Prostate gland (tissue), 2 donors: ENCODE data around the gene IPO11. TPM values are rescaled to one million over a fixed set of nuclear protein-coding genes. Genes with fewer than 3 reads are reported as not detected.

Experiments
- DNase-seq: peaks from one replicate; pipeline ENCODE4 v3.0.0-alpha.2; 2019; ENCODE audit warnings: low spot score
- H3K27ac ChIP-seq, 2 donors: fragments of 200-600 bp; sonication (generic); 2 replicates each; pipeline ENCODE4 v1.5.1; 2017 to 2019
- H3K27me3 ChIP-seq: fragments of 200-600 bp; sonication (generic); replicated peaks from 2 replicates; pipeline ENCODE4 v1.5.1; 2019; ENCODE audit not compliant: insufficient read depth
- H3K36me3 ChIP-seq, 2 donors: fragments of 200-600 bp; sonication (generic); 1 replicate in 1 of 2; 2 replicates in 1 of 2; pipeline versions ENCODE4 v1.5.1 to v1.8.1; 2017 to 2019
- H3K4me1 ChIP-seq: fragments of 200-600 bp; sonication (generic); replicated peaks from 2 replicates; pipeline ENCODE4 v1.5.1; 2019
- H3K4me3 ChIP-seq, 2 donors: fragments of 200-600 bp; sonication (generic); 2 replicates each; pipeline ENCODE4 v1.5.1; 2017 to 2019
- H3K9me3 ChIP-seq: fragments of 200-600 bp; sonication (generic); 2 replicates; pipeline ENCODE4 v1.5.1; 2017
- POLR2A ChIP-seq: fragments of 450-650 bp; IDR thresholded peaks from one replicate; pipeline ENCODE4 v1.6.1; 2016; ENCODE audit warnings: antibody characterized with exemption, mild to moderate bottlenecking
- POLR2AphosphoS5 ChIP-seq: sonication (generic); formaldehyde crosslinking; IDR thresholded peaks from one replicate; pipeline ENCODE4 v1.6.1; 2017; ENCODE audit warnings: antibody characterized with exemption
- WGBS: methylation state at CpG from one replicate; pipeline ENCODE4 v1.1.5; 2018; 5-methylcytosine and 5-hydroxymethylcytosine counted together
- intact Hi-C: fragments of 100-400 bp; cut with DNase I; formaldehyde crosslinking; loops from one replicate; pipeline ENCODE4 v1.14.2; 2022
- total RNA-seq, 2 donors: library from RNA; depleted of rRNA; stranded (reverse); fragments of >200 nt; gene quantifications; one replicate each; pipeline ENCODE4 v1.1.0, GENCODE V29; 2016
- TF ChIP-seq, protein P1 (sequence below), 4 experiments: fragments of 200-600 bp in 2 of 4; fragments of 450-650 bp in 2 of 4; sonication (generic) in 2 of 4; IDR thresholded peaks; 1 replicate in 3 of 4; 2 replicates in 1 of 4; pipeline ENCODE4 v1.5.1; 2016 to 2019; ENCODE audit warnings: antibody characterized with exemption in 4 of 4, mild to moderate bottlenecking in 2 of 4, moderate library complexity in 2 of 4

The IPO11 gene
- total RNA-seq, 2 donors from 2014 or later = 15.5 to 36.2 TPM

GRCh38 chr5:62590387-62590786, 177.8 kb downstream of the IPO11 start:
- Histone ChIP-seq H3K9me3 (no peaks in the 10 kb centered on the region), H3K27me3 (no peaks in the 10 kb centered on the region), H3K27ac (no peak overlapping the region), H3K4me1 (no peaks in the 10 kb centered on the region), H3K4me3 (no peak overlapping the region), H3K36me3 (no peaks in the 10 kb centered on the region)
- DNase-seq = no peak
- intact Hi-C loops = no loop called here
- 94% methylated on average over 2 of the region's 2 CpGs for WGBS
- TF ChIP-seq POLR2A = no peak
- no peak for TF ChIP-seq POLR2AphosphoS5
- TF ChIP-seq, protein P1, sequence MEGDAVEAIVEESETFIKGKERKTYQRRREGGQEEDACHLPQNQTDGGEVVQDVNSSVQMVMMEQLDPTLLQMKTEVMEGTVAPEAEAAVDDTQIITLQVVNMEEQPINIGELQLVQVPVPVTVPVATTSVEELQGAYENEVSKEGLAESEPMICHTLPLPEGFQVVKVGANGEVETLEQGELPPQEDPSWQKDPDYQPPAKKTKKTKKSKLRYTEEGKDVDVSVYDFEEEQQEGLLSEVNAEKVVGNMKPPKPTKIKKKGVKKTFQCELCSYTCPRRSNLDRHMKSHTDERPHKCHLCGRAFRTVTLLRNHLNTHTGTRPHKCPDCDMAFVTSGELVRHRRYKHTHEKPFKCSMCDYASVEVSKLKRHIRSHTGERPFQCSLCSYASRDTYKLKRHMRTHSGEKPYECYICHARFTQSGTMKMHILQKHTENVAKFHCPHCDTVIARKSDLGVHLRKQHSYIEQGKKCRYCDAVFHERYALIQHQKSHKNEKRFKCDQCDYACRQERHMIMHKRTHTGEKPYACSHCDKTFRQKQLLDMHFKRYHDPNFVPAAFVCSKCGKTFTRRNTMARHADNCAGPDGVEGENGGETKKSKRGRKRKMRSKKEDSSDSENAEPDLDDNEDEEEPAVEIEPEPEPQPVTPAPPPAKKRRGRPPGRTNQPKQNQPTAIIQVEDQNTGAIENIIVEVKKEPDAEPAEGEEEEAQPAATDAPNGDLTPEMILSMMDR (IDR thresholded peaks at IDR 0.05) = no peak

GRCh38 chr5:62592558-62592957, 180.0 kb downstream of the IPO11 start:
- intact Hi-C loops = no loop called here
- TF ChIP-seq POLR2A (no peak), POLR2AphosphoS5 (no peak)
- TF ChIP-seq, protein P1 (IDR thresholded peaks at IDR 0.05) = no peak

DNA sequence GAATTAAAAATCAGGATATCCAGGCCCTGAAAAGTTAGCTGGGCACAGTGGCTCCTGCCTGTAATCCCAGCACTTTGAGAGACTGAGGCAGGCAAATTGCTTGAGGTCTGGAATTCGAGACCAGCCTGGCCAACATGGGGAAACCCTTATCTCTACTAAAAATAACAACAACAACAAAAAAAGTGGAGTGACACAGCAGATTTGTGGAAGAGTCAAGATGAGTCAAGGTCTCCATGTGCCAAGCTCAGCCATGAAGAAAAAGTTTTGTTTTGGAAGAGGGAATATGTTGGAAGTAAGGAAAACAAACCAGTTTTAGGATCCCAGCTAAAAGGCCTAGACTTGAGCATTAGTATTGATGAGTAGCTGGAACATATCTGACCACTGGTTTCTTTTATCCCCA, 180.8 kb downstream of the IPO11 start:
- WGBS = 96% methylated on average over 1 of the region's 1 CpG
- intact Hi-C loops = no loop called here
- H3K4me1 ChIP-seq = no peaks in the 10 kb centered on the region
- no peaks in the 10 kb centered on the region for H3K36me3 ChIP-seq
- no peak for DNase-seq
- no peaks in the 10 kb centered on the region for H3K9me3 ChIP-seq
- TF ChIP-seq POLR2AphosphoS5 (no peak), POLR2A (no peak)
- TF ChIP-seq, protein P1 (IDR thresholded peaks at IDR 0.05) = no peak
- no peaks in the 10 kb centered on the region for H3K27me3 ChIP-seq
- no peak overlapping the region for H3K27ac ChIP-seq
- H3K4me3 ChIP-seq = no peak overlapping the region

More at GRCh38 chr5:62592558-62592957, 180.0 kb downstream of the IPO11 start:
- DNase-seq = no peak
- Histone ChIP-seq H3K9me3 (no peaks in the 10 kb centered on the region), H3K27me3 (no peaks in the 10 kb centered on the region), H3K4me3 (no peak overlapping the region), H3K4me1 (no peaks in the 10 kb centered on the region), H3K36me3 (no peaks in the 10 kb centered on the region), H3K27ac (no peak overlapping the region)
- WGBS = 87% methylated on average over 8 of the region's 8 CpGs

DNA sequence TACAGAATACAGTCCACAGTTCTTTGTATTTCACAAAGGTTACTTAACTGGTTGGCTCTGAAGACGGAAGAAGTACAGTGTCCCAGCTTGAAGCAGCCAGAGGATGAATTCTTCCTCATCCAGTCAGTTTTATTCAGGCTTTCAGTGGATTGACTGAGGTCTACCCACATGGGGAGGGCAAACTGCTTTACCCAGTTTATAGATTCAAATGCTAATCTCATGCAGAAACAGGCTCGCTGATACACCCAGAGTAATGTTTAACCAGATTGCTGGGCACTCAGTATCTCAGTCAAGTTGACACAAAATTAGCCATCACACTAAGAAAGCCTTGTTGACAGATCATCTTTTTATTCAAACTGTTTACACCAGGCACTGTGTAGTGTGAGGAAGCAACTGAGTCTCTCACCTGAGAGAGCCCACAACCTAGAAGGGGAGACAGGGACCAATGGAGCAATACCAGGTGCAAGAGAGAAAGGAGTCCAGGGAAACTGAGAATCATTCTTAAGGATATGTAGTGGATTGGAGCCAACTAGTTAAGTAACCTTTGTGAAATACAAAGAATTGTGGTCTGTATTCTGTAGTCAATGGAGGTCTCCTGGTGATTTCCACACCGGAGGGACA, 181.9 kb downstream of the IPO11 start:
- intact Hi-C loops = no loop called here
- DNase-seq = no peak
- Histone ChIP-seq H3K27me3 (no peaks in the 10 kb centered on the region), H3K27ac (no peak overlapping the region), H3K4me1 (no peaks in the 10 kb centered on the region), H3K9me3 (no peaks in the 10 kb centered on the region), H3K36me3 (no peaks in the 10 kb centered on the region), H3K4me3 (no peak overlapping the region)
- 93% methylated on average over 3 of the region's 3 CpGs for WGBS
- TF ChIP-seq, protein P1 (IDR thresholded peaks at IDR 0.05) = no peak
- TF ChIP-seq POLR2AphosphoS5 (no peak), POLR2A (no peak)

DNA sequence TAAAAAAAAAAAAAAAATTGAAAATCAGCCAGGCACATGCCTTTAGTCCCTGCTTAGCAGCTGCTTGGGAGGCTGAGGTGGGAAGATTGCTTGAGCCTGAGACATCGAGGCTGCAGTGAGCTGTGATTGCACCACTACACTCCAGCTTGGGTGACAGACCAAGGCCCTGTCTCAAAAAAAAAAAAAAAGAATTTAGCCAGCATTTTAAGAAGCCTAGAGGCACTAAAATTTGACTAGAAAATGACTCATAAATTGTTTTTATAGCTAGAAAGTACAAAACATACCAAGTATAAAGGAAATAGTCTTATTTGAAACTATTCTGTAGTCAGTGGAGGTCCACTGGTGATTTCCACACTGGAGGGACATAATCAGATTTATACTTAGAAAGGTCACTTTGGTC, 183.5 kb downstream of the IPO11 start:
- WGBS = 67% methylated on average over 1 of the region's 1 CpG
- TF ChIP-seq POLR2AphosphoS5 = no peak
- TF ChIP-seq POLR2A = no peak
- TF ChIP-seq, protein P1 (IDR thresholded peaks at IDR 0.05) = no peak
- H3K4me1 ChIP-seq = no peaks in the 10 kb centered on the region
- H3K27ac ChIP-seq = no peak overlapping the region
- no peaks in the 10 kb centered on the region for H3K27me3 ChIP-seq
- intact Hi-C loops = no loop called here
- no peak overlapping the region for H3K4me3 ChIP-seq
- H3K9me3 ChIP-seq = no peaks in the 10 kb centered on the region
- no peak for DNase-seq
- H3K36me3 ChIP-seq = no peaks in the 10 kb centered on the region
